ENCODE measurements around the gene BRPF1. TPM values are rescaled to one million over a fixed set of nuclear protein-coding genes. Genes with fewer than 3 reads are reported as not detected.

BRPF1 gene
- total RNA-seq, 3 donors from 2014 or later = 56.9 to 59.9 (median 59.8) TPM

DNA sequence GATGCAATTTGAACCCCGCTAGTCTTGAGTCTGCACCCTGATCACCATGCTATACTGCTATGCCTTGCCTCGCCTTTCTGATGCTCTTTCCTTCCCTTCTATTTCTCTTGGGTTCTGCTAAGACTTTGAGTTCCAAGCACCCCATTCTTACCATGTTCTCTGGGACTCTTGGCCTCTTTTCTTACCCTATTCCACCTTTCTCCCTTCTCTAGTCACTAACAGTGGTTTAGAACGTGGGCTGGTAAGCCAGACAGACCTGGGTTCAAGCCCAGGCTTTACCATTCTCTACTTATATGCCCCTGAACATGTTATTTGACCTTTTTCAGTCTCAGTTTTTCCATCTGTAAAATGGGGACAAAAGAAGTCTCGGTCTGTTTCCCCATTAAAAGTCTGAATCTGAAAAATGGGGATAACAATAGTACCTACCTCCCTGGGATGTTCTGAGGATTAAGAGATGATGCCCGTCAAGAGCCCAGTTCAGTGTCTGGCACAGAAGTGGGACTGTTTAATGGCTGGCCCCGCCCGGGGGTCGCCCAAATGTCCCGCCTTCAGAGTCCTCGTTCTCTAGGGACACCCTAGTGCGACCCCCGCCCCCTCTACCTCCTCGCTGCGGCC is 60.4 kb downstream of the BRPF1 start:
- peak overlapping the region; percentile 97 for H3K4me3 Mint-ChIP-seq
- DNase-seq = no peak
- peaks cover 37% of the 10 kb centered on the region for H3K36me3 Mint-ChIP-seq (ENCODE audit: insufficient read depth)
- no peaks in the 10 kb centered on the region for H3K27me3 Mint-ChIP-seq (ENCODE audit: low read depth)
- no peak for ATAC-seq
- no peaks in the 10 kb centered on the region for H3K9me3 Mint-ChIP-seq
- peaks cover 69% of the 10 kb centered on the region for H3K4me1 Mint-ChIP-seq (ENCODE audit: low read depth)

DNA sequence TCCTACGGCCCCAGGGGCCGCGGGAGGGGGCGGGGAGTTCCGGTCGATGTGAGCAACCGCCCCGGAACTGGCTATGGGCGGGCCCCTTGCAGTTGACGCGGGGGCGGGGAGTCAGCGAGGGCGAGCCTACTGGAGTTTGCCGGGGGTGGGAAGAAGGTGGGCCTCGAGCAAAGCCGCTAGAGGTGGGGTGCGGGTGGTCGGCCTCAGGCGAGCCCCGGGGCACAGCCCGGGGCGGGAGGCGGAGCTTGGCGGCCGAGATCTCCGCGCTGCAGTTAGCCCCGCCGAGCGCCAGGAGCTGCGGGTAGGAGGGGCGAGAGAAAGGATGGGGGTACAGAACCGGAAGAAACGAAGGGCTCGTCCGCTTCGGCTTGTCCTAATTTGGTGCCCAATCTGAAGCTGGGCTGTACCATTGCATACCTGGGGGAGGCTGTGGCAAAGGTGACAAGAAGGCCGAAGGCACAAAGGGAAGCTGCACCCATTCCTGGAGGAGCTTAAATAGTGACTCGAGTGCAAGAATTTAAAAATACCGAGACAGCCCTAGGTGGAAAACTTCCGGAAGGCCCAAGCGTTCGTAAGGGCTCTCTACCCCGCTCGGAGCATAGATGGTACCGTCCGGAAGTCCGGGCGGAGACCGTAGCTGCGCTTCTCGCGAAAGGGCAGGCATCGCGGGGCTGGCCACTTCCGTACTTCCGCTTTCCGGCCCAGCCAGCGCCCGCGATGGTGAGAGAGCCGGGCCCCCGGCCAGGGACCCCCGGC is 61.0 kb downstream of the BRPF1 start, which contains the start of the genes ARPC4 and TADA3:
Gene ARPC4 (plus strand): TSS at position 678 of the 756 bp plus-strand sequence. CDS start 40 bp downstream, at position 718.
Gene TADA3 (minus strand): TSS at position 69 of the 756 bp plus-strand sequence. CDS start 1,007 bp downstream, outside the sequence.
- peaks cover 69% of the 10 kb centered on the region for H3K4me1 Mint-ChIP-seq (ENCODE audit: low read depth)
- DNase-seq (peak; percentile 87), ATAC-seq (peak; percentile 85)
- H3K9me3 Mint-ChIP-seq = no peaks in the 10 kb centered on the region
- no peaks in the 10 kb centered on the region for H3K27me3 Mint-ChIP-seq (ENCODE audit: low read depth)
- H3K36me3 Mint-ChIP-seq (ENCODE audit: insufficient read depth) = peaks cover 37% of the 10 kb centered on the region
- H3K4me3 Mint-ChIP-seq = peak within 1 kb of the TSS; percentile 97

DNA sequence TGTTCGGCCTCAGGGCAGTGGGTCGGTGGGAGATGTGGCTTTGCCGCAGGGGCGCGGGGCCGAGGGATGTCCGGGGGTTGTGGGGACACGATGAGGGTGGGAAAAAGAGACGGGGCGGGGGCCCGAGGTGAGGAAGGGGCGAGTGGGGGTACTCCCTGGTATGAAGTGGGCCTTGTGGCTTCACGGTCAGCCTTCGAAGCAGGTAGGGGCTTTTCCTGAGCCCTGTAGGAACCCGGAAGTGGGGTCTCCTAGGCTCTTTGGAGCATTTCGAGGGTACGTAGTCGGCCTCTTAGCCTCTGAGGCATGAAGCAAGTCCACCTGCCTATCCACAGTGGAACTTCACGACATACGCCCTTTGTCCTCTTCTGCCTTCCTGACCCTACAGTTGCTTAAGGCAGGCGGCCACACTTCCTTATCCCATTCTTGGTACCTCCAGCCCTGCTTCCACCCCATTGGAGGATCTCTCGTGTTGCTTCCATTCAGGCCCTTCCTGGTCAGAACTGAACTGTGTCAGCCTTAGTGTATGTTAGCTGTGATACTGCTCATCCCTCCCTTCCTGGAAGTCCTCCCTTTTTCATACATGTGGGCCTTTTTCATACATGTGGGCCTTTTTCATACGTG is 61.7 kb downstream of the BRPF1 start:
- Mint-ChIP-seq H3K36me3 (ENCODE audit: insufficient read depth) (peaks cover 37% of the 10 kb centered on the region), H3K27me3 (ENCODE audit: low read depth) (no peaks in the 10 kb centered on the region), H3K9me3 (no peaks in the 10 kb centered on the region), H3K4me3 (peak overlapping the region; percentile 97), H3K4me1 (ENCODE audit: low read depth) (peaks cover 67% of the 10 kb centered on the region)
- ATAC-seq (peak; percentile 16 to 25), DNase-seq (no peak)

DNA sequence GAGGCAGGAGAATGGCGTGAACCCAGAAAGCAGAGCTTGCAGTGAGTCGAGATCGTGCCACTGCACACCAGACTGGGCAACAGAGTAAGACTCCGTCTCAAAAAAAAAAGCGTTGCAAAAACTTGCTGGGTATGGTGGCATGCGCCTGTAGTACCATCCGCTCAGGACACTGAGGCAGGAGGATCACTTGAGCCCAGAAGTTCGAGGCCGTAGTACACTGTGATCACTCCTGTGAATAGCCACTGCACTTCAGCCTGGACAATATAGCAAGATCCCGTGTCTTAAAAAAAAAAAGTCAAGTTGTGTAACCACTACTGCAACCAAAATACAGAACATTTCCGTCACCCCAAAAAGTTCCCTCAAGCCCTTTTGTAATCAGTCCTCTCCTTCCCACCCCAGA is 62.9 kb downstream of the BRPF1 start:
- peak overlapping the region; percentile 97 for H3K4me3 Mint-ChIP-seq
- H3K27me3 Mint-ChIP-seq (ENCODE audit: low read depth) = no peaks in the 10 kb centered on the region
- ATAC-seq = no peak
- H3K36me3 Mint-ChIP-seq (ENCODE audit: insufficient read depth) = peaks cover 33% of the 10 kb centered on the region
- peaks cover 63% of the 10 kb centered on the region for H3K4me1 Mint-ChIP-seq (ENCODE audit: low read depth)
- DNase-seq = no peak
- no peaks in the 10 kb centered on the region for H3K9me3 Mint-ChIP-seq

DNA sequence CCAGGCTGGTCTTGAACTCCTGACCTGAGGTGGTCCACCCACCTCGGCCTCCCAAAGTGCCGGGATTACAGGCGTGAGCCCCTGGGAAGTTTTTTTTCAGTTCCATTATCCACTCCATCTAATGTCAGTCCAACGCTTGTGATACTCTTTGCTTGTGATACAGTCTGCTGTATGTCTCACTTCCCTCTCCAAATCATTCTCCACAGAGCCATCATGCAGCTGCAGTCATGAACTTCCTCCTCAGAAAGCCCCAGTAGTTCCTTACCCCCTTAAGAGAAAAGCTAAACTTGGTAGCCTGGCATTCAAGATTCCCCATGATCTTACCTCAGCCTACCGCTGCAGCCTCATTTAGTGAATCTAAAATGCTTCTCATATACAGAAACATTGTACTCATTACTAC is 63.7 kb downstream of the BRPF1 start:
- Mint-ChIP-seq H3K36me3 (ENCODE audit: insufficient read depth) (peaks cover 32% of the 10 kb centered on the region), H3K27me3 (ENCODE audit: low read depth) (no peaks in the 10 kb centered on the region), H3K4me1 (ENCODE audit: low read depth) (peaks cover 55% of the 10 kb centered on the region), H3K4me3 (peak overlapping the region; percentile 74), H3K9me3 (no peaks in the 10 kb centered on the region)
- DNase-seq (no peak), ATAC-seq (no peak)

DNA sequence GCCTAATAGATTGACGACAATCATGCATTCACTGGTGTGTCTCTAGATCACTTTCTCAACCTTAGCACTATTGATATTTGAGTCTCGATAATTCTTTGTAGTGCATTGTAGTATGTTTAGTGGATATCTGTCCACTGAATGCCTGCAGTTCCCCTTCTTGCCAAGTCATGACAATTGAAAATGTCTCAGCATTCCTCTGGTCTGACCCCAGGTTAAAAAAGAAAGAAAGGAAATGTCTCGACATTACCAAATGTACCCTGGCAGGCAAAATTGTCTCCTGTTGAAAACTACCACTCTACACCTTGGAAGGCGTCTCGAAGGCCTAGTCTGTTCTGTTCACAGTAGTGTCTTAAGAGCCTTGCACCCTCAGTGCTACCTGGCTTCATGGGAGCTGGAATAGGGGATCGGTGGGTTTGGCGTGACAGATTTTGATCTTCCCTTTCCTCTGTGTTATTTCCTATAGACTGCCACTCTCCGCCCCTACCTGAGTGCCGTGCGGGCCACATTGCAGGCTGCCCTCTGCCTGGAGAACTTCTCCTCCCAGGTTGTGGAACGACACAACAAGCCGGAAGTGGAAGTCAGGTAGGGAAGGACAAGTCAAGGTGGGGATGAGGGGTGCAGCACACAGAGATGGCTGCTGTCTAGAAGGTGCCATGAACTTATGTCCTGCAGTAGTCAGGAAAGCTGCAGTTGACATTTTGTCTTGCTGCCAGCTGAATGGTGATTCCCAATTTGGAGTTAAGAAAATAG is 65.8 kb downstream of the BRPF1 start:
- ATAC-seq = no peak
- no peak overlapping the region for H3K4me3 Mint-ChIP-seq

More for the DNA sequence above, 65.8 kb downstream of the BRPF1 start:
- no peak for DNase-seq
- Mint-ChIP-seq H3K9me3 (no peaks in the 10 kb centered on the region), H3K36me3 (ENCODE audit: insufficient read depth) (peaks cover 34% of the 10 kb centered on the region), H3K27me3 (ENCODE audit: low read depth) (no peaks in the 10 kb centered on the region), H3K4me1 (ENCODE audit: low read depth) (peaks cover 37% of the 10 kb centered on the region)

Other genes starting within 250 kb of the BRPF1 start
- gene LHFPL4, start 177.9 kb upstream of the BRPF1 start, total RNA-seq = not detected
- 10 to 100 TPM; 42.5 to 47.6 (median 44.1) TPM for gene MTMR14, start 82.2 kb upstream of the BRPF1 start, total RNA-seq
- under 1 TPM in 1 of 3 donors, not detected in 2; 0.19 TPM for gene CPNE9, start 27.9 kb upstream of the BRPF1 start, total RNA-seq
- gene OGG1, start 18.2 kb downstream of the BRPF1 start, total RNA-seq = 10 to 100 TPM; 25.2 to 30.5 (median 28.8) TPM
- gene CAMK1, start 38.2 kb downstream of the BRPF1 start, total RNA-seq = 10 to 100 TPM; 15.3 to 20.7 (median 15.7) TPM
- 10 to 100 TPM; 39.3 to 42.0 (median 40.2) TPM for gene TADA3, start 60.7 kb downstream of the BRPF1 start, total RNA-seq
- gene ARPC4, start 61.3 kb downstream of the BRPF1 start, total RNA-seq = 100 to 1,000 TPM; 257 to 268 (median 264) TPM
- 10 to 100 TPM in 2 of 3 donors, 1 to 10 TPM in 1; 9.2 to 13.5 (median 11.1) TPM for gene TTLL3, start 78.5 kb downstream of the BRPF1 start, total RNA-seq
- 10 to 100 TPM; 56.5 to 70.3 (median 69.0) TPM for gene RPUSD3, start 112.3 kb downstream of the BRPF1 start, total RNA-seq
- gene CIDEC, start 148.5 kb downstream of the BRPF1 start, total RNA-seq = not detected
- 10 to 100 TPM; 39.2 to 42.3 (median 41.2) TPM for gene JAGN1, start 158.9 kb downstream of the BRPF1 start, total RNA-seq
- under 1 TPM; 0.47 to 0.73 (median 0.61) TPM for gene IL17RE, start 171.1 kb downstream of the BRPF1 start, total RNA-seq
- gene IL17RC, start 185.4 kb downstream of the BRPF1 start, total RNA-seq = under 1 TPM; 0.27 to 0.53 (median 0.40) TPM
- 10 to 100 TPM; 11.0 to 15.6 (median 13.0) TPM for gene CRELD1, start 202.1 kb downstream of the BRPF1 start, total RNA-seq
- 1 to 10 TPM; 6.7 to 7.6 (median 7.5) TPM for gene PRRT3, start 220.7 kb downstream of the BRPF1 start, total RNA-seq